ENCODE data around the gene SRRM2.

SRRM2 gene

DNA sequence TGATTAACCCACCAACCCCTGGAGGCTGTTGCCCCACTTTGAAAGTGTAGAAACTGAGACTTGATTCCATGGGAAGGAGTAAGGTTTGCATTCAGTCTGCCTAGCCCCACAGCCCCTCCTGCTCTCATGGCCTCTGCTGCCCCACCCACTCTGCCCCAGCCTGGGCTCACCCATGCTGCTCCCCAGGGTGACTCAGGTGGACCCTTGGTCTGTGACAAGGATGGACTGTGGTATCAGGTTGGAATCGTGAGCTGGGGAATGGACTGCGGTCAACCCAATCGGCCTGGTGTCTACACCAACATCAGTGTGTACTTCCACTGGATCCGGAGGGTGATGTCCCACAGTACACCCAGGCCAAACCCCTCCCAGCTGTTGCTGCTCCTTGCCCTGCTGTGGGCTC, 52.3 kb downstream of the SRRM2 start:
- DNase-seq, result no peak

DNA sequence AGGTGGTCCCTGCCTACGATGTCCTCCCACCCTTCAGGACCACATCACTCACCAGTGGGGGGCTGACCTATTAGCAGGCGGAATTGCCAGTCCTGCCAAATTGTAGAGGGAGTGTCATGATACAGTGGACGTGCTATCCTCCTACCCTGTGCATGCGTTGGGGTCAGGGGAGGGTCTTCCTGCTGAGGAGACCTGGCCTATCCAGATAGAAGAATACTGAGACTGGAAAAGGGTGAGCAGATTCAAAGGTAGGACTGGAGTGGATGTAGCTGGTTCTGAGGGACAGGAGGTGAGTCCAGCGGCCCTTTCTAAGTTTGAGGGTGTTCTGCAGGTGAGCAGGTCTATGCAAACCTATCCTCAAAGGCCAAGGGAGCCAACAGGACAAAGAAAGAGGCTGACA, 53.8 kb downstream of the SRRM2 start:
- no peak for DNase-seq

DNA sequence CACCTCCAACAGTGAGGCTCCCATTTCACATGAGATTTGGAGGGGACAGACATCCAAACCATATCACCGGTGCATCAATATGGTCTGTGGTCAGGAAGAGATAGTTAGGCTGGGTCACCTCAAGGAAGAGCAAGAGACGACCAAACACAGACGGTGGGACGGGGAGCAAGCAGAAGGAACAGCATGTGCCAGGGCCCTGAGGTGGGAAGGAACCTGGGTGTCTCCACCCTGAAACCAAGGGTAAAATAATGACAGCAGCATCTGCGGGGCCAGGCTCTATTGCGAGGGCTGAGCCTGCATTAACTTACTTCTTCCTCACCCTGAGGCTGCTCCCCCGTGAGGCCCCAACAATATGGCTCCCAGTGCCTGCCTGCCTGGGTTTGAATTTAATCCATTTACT, 55.7 kb downstream of the SRRM2 start:
- no peak for DNase-seq

DNA sequence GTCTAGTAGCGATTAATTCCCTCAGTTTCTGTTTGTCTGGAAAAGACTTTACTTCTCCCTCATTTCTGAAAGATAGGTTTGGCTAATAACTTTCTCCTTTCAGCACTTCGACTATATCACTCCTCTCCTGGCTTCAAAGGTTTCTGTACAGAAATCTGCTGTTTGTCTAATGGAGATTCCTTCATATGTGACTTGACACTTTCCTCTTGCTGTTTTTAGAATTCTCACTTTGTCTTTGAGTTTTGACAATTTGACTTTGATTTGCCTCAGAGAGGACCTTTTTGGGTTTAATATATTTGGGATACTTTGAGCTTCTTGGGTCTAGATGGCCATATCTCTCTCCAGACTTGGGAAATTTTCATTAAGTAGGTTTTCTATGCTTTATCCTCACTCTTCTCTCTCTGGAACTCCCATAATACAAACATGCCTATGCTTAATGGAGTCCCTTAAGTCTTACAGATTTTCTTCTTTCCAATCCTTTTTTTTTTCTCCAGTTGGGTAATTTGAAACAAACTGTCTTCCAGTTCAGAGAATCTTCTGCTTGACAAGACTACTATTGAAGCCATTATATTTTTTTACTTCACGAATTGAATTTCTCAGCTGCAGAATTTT, 56.8 kb downstream of the SRRM2 start:
- DNase-seq, result no peak

DNA sequence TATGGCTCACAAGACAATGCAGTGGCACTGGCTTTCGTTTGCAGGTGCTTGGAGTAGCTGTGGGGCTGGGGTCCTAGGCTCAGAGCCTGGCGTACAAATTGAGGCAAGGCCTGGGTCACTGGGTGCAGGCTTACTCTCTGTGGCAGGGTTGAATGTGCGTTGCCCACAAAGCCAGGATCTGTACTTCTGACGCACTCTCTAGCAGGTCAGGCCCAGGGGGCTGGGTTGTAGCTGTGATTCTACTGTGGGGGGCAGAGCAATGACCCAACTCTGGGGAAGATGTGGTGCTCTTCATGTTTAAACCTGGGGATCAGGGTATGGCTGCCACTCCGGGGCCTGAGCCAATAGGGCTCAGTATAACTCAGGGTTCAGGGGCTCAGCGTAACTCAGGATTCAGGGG, 58.2 kb downstream of the SRRM2 start:
- DNase-seq, result no peak

DNA sequence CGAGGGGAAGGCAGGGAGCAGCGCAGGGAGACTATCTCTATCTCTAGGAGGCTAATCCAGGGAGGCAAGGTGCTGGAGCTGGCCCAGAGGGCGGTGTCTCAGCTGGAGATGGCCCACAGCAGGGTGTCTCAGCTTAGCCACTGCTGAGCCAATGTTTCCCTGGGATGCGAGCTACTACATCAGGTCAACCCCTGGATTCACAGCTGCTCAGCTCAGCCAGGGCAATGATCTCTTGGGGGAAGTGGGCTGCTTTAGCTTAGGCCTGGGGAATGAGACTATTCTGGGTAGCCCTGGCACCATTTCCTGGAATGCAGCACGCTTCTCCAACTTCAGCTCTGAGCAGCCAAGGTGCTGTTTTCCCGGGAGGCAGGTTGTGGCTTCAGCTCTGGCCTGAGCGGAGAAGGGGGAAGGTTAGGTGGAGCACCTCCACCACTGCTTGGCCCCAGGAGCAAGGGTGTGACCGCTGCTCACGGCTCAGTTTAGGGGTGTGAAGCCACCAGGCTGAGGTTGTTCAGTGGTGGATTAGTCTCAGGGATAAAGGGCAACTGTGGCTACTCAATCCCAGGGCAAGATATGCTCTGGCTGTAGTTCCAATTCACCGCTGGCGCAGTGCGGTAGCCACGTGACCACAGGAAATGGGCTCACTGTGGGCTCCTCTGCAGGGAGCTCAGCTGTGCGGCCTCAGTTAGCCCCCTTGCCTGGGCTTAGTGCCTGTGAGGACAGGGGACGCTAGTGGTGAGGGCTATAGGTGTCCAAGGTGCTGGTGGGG, 59.4 kb downstream of the SRRM2 start:
- DNase-seq, result no peak

DNA sequence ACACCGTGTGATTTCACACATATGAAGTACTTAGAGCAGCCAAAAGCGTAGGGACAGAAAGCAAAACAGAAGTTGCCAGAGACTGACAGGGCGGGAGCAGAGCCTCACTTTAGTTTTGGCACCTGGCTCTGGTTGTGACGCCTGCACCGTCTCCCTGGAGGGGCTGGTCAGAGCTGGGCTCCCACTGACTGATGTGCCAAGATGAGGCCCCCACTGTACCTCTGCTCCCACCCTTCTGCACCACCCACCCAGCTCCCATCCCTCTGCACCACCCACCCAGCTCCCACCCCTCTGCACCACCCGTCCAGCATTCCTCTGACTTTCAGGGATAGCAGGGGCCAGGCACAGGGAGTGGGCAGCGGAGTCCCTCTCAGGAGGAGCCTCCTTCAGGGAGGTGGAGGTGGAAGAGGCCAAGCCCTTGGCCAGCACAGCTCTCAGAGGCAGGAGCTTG, 61.4 kb downstream of the SRRM2 start:
- no peak for DNase-seq

DNA sequence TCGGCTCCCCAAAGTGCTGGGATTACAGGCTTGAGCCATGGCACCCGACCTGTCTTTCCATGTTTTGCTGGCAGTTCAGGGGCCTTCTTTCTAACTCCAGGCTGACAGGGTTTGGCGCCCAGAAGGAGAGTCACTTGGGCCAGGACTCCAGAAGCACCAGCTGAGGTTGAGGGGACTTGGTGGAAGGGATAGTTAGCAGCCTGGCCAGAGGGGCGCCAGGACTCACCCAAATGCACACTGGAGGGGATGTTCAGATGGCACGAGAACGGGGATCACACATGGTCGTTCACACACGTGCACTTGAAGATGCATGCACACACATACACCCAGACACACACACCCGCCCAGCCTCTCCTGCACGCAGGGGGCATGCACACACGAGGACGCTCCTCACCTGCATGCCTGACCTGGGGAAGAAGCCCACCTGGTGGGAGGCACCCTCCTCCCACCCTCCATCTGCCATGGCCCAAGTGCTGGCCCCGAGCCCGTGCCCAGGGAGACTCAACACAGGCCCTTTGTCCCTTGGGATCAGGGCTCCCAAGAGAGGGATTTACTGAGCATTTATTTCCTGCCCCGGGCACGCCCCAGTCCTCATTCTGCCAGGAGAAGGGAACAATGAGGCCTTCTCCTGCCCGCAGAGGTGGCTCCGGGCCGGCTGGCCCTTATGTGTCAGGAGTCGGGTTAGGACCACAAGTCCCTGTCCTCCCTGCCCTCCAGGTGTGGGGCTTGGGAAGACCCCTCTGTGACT, 62.3 kb downstream of the SRRM2 start:
- no peak for DNase-seq

DNA sequence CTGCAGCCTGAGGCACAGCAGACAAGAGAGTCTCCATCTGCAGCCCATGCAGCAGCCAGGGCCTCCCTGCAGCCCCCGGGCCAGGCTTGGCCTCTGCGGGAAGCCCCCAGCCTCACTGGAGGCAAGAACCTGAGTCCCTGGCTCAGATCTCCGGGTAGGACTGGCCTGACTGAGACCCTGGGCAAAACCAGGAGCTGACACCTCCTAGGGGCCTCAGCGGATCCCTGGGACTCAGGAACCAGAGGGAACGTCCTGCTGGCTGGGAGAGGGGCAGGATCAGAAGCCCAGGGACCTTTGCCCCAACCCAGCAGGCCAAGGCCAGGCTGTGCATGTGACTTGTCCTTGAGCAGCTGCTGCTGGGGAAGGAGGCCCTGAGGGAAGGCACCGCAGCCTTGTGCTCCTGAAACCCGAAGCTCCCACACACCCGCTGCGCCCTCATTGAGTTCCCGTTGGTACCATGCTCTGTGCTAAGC, 62.9 kb downstream of the SRRM2 start:
- DNase-seq, result no peak

DNA sequence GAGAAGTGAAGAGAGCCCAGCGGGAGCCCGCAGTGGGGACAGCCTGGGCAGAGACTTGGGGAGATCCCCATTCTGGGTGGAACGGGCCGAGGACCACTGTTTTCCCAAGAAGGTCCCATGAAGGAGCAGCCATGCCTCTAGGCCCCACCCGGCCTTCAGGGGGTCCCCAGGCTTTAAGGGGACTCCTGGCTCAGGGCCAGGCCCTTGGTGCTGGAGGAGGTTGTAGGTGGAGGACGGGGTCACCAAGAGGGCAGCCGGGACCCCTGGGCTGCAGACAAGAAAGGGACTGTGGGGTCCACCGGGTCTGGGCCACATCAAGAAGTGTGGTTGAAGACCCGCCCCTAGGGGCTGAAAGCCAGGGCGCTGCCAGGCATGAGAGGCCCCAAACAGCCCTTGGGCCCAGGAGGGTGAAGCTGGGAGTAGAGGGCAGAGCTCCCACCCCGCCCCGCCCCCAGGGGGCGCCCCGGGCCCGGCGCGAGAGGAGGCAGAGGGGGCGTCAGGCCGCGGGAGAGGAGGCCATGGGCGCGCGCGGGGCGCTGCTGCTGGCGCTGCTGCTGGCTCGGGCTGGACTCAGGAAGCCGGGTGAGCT, 64.4 kb downstream of the SRRM2 start, which contains the start of gene PRSS21:
PRSS21 (plus strand) TSS at position 487 of the 589 bp plus-strand sequence; CDS start at position 519, 32 bp downstream.
- no peak for DNase-seq

DNA sequence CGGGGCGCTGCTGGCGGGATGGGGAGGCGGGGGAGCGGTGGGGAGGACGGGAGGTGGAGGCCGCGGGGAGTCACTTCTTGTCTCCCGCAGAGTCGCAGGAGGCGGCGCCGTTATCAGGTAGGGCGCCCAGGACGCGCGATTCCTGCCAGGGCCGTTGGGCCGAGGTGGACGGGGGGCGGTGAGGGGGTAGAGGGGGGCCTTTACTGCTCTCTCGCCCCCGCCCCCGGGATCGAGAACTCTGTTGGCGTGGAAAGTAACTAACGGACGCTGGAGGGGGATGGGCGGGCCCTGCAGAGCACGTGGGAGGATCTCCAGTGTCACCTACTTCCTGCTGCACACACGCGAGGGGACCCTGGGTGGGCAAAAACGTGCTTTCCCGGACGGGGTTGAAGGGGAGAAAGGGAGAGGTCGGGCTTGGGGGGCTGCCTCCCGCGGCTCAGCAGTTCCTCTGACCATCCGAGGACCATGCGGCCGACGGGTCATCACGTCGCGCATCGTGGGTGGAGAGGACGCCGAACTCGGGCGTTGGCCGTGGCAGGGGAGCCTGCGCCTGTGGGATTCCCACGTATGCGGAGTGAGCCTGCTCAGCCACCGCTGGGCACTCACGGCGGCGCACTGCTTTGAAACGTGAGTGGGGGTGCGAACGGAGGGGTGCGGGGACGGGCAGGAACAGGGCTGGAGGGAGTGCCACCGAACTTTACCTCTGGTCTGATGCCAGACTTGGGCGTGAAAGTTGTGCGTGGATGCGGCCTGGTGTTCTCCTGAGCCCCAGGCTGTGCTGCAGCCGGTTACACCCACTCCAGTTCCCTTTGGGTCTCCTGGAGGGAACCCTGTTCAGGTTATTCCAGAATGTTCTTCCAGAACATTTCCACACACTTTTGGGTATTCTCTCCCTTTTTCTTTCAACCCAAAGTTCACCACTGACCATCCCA, 65.2 kb downstream of the SRRM2 start:
- no peak for DNase-seq

DNA sequence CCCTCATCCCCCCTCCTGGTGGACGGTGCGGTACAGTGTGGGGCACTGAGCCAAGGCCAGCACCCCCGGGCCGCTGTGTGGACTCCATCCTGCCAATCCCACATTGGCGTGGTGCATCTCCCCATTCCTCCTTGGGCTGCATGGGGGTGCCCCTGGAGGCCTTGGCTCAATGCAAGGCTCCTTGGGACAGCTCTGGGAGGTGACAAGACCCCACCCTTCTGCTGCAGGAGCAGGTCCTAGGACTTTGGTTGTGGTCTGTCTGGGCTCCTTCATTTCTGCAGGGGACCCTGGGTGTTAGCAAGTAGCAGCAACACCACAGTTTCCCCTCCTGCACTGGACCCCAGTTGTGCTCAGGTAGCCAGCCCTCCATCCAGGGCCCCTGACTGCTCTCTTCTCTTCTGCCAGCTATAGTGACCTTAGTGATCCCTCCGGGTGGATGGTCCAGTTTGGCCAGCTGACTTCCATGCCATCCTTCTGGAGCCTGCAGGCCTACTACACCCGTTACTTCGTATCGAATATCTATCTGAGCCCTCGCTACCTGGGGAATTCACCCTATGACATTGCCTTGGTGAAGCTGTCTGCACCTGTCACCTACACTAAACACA, 65.9 kb downstream of the SRRM2 start:
- DNase-seq, result no peak

DNA sequence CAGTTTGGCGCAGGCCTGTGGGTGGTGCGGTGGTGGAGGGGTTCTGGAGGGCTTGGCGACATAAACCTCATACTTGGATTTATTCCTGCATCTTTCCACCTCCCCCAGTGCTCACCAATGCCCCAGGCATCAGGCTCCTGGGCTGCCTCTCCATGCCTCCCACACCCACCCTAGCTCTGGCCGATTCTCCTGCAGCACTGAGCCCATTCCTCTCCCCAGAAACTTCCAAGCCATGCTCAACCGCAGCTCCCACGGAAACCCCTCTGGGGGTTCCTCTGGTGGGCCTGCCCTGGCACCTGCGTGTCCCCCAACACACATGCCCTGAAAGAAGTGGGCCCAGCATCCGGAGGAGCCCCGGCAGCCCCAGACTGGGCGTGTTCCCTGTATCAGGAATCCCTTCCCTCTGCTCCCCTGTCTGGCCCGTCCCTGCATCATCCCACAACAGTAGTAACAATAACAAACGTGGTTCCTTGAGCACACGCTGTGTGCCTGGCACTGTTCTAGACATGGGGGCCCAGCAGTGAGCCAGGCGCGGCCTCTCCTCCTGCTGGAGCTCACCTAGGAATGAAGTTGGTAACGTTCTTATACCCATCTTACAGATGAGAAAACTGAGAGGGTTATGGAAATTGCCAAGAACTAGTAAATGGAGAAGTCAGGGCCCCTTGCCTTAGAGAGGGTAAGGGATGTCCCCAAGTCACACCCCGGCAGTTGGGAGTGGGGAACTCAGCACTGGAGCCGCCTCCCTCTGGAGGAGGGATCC, 66.9 kb downstream of the SRRM2 start:
- DNase-seq, result no peak

DNA sequence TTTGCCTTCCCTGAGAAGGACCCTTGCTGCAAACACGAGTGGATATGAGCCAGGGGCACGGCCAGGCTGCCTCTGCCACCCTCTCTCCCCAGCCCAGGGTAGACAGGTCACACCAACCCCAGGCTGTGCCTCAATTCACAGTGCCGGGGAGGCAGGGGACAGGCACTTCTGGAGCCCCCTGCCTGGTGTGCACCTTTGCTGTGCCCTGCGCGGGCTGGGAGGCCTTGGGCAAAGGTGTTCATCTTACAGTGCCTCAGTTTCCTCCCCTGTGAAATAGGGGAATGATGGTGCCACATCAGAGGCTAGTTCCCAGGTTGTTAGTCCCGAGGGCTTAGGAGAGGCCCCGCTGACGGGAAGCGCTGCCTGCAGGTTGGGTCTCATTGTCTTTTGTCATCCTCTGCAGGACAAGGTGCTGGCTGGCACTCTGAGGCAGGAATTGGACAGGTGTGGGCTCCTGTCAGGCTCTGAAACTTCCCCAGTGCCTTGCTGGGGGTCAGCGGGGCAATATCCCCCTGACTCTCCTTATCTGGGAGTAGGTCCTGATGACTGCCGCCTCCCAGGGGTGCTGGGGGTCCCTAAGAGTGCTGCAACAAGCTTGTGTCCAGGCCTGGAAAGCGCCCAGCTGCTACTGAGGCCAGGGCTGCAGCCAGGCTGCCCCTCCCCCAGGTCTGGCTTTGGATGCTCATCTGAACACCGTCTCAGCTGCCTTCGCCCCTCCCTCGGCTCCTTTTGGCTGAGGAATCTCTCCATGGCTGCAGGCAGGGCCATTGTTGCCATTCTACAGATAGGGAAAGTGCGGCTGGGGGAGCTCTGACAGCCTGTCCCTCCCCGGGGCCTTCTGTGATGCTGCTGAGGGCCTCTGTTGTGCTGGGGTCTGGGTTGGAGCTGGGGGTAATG, 67.7 kb downstream of the SRRM2 start:
- DNase-seq, result no peak
